Stimulated activated CD4-positive, alpha-beta T cell treated with anti-CD3 and anti-CD28 coated beads, Interleukin-4, amount 100 ng/mL, for 24 hours (primary cell): ENCODE measurements around the gene TTC6.
"Not testable (repeated sequence)": the region's sequence is repeated elsewhere in the genome, so short reads cannot be mapped to it uniquely, and the experiment has no call there.

Experiments
- DNase-seq: peaks from one replicate; pipeline ENCODE4 v3.0.0-alpha.2; 2020

TTC6 gene

DNA sequence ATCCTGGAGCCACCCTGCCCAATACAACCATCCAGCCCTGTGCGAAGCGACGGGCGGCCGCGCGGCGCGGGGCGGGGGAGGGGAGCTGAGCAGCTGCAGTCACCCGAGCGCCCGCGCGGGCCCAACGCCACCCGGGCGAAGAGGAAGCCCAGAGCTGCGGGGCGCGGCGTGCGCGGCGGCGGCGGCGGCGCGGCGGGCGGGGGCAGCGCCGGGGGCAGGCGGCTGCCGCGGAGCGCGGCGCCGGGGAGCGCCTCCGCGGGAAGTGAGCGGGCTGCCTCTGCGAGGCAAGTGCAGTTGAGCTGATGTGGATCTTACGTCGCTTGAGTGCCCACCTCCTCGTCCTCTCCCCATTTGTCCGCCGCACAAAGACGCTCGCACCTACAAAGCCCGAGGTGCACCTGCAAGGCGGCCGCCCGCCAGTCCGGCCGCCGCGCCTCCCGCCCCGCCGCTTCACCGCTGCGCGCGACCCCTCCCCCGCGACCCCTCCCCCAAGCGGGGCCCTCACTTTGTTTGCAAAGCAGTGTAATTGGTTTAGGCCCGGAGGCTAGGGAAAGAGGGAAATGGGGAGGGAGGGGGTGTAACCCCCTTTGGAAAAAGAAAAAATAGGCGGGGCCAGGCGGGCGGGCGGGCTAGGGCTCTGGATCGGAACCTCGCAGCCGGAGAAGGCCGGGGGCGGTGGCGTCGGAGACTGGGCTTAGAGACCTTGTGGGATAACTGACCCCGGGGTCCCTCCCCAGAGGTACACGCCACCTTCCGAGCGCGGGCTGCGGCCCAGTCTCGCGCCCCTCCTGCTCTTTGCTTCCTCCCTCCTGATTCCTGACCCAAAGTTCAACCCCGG, at the start of gene TTC6, which contains the start of gene FOXA1:
Gene TTC6, plus strand, starts transcription at position 659 of the 838 bp plus-strand sequence. CDS start 26,436 bp downstream, outside the sequence.
Gene FOXA1, minus strand, starts transcription at position 279 of the 838 bp plus-strand sequence. Its CDS starts 277 bp downstream, at position 2.
- no peak for DNase-seq

- DNase-seq = no peak
Observed at GRCh38 chr14:37546621-37547447, 48.6 kb upstream of the TTC6 start.

GRCh38 chr14:37550511-37550910, 44.9 kb upstream of the TTC6 start:
- no peak for DNase-seq

- DNase-seq = no peak
Observed at GRCh38 chr14:37551119-37551518, 44.3 kb upstream of the TTC6 start.

DNA sequence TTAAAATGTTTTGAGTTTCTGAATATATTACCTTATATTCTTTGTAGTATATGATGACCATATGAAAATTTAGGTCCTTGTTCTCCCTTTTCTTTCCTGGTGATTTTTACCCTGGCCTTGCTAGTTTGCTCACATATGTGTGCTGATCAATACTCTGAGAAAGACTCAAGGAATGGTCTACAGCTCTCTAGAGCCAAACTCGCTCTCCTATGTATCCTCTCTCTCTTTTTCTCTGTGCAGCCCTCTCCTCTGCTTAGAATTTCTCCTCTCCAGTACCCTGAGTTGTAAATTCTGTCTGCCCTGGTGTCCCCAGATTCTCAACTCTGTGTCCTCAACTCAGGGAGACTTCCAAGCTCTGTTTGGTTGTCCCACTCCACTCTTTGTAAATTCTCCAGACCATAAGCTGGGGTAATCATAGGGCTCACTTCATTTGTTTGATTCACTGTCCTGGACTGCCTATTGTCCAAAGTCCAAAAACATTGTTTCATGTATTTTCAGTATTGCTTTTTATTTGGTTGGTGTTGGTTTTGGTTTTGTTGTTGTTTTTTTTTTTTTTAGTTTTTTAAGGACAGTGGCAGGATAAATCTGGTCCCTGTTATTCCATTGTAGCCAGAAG, 41.4 kb upstream of the TTC6 start:
- DNase-seq = no peak

- DNase-seq = not testable (repeated sequence)
Observed at GRCh38 chr14:37555596-37555995, 39.8 kb upstream of the TTC6 start.

GRCh38 chr14:37558740-37559139, 36.7 kb upstream of the TTC6 start:
- DNase-seq = no peak

- DNase-seq = no peak
Observed at GRCh38 chr14:37559386-37559785, 36.0 kb upstream of the TTC6 start.

- DNase-seq = no peak
Observed at GRCh38 chr14:37563189-37563588, 32.2 kb upstream of the TTC6 start.

DNA sequence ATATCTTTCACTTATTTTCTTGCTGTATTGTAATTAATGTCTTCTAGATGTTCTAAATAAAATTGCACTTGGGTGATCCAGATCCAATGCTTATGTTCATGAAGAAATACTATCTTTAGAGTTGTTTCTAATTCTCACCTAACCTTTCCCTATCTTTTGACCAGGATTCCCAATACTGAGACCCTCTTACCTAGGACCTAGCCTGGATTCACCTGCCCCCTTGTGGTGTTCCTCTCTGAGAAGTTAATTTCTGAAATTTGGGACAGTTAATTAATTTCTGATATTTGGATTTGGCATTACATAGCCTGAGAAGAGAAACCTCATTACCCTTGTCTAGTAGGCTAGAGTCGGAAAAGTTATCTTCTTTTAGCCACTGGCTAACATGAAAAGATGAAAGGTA, 29.9 kb upstream of the TTC6 start:
- DNase-seq = no peak

DNA sequence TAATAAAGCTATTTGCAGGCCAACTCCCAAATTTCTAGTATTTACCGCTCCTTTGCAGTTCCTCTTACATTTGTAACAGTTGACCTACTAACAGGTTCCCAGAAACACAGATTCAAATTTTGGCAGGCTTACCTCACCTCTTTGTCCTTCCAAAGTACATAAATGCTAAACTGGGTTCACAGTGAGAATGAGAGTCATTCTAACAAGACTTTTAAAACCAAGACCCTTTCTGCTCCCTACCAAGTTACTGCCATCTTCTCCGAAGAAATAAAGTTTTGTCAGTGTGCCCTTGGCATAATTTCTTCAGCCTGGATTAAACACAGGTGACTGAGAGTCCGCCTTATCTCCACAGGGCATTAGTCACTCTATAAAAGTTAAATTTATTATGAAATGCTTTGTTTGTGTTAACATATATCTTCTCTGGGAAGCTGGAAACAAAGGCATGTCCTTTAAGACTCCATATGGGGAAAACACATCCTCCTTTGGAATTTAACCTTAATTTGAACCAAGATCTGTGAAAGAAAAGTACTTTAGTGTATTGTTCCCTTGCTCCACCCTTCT, 28.5 kb upstream of the TTC6 start:
- DNase-seq = no peak

- no peak for DNase-seq
Observed at GRCh38 chr14:37569729-37570128, 25.7 kb upstream of the TTC6 start.

DNA sequence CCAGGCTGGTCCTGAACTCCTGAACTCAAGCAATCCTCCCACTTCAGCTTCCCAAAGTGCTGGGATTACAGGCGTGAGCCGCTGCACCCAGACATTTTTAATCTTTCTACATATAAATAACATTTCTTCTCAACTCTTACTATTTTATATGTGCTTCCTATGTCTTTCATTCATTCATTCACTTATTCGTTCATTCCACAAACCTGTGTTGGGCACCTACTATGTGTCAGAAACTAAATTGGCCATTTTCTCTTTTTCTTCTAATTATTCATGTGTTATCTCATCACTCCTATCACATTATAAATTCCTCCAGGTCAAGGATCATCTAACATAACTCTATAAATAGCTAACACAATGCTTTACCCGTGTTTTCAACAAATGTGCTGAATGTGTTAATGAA, 24.0 kb upstream of the TTC6 start:
- DNase-seq = no peak

DNA sequence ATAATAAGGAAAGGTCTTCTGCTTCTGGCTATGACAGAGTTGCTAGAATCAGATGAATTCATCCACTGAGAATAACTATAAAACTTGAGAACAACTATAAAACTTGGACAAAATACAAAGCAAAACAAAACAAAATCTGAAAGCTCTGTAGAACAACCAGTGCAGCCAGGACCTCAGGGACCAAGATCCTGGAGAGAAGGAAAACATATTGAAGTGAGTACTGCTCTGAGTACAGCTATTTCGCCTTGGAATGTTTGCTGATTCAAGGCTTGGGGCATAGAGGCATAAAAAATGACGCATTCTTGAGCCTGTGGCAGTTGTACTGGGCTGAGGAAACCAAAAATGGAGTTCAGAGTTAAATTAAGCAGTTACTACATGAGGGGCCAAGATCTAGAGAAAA, 22.1 kb upstream of the TTC6 start:
- DNase-seq = no peak

DNA sequence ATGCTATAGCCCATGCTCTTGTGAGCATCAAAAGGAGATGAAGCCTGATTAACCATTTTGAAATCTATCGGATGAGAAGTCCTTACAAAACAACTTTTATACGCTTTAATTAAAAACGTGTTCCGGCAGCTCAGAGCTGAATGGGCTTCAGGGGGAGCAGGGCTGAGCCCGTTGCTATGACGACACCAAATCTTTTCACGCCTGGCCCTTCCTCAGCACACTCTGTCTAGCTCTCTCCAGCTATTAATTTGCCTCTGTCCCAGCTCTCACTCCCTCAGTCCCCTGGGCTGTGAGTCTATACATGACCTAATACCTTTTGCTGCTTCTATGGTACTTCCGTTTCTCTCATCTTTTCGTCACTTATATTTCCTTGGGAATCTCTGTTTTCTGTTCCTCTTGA, 16.2 kb upstream of the TTC6 start:
- DNase-seq = no peak

GRCh38 chr14:37580146-37580545, 15.3 kb upstream of the TTC6 start:
- DNase-seq = no peak

GRCh38 chr14:37583358-37584210, 11.8 kb upstream of the TTC6 start:
- no peak for DNase-seq

- DNase-seq = no peak
Observed at GRCh38 chr14:37584211-37585100, 11.0 kb upstream of the TTC6 start.

- no peak for DNase-seq
Observed at GRCh38 chr14:37585101-37585511, 10.3 kb upstream of the TTC6 start.

- no peak for DNase-seq
Observed at GRCh38 chr14:37585971-37586796, 9.2 kb upstream of the TTC6 start.
